ENCODE results near the gene HRH3. TPM values are rescaled to one million over a fixed set of nuclear protein-coding genes. Genes with fewer than 3 reads are reported as not detected.

The HRH3 gene
- total RNA-seq, 1 donor from 2014 or later: 0.09 TPM

GRCh38 chr20:62246431-62246830 lies 26.4 kb upstream of the HRH3 start:
- Histone ChIP-seq H2AFZ (replicated peaks) (no peak overlapping the region), H3K79me2 (ENCODE audit: low read depth) (peaks cover 93% of the 10 kb centered on the region), H3K4me1 (no peaks in the 10 kb centered on the region), H3K36me3 (no peaks in the 10 kb centered on the region), H3K27me3 (no peaks in the 10 kb centered on the region), H3K4me3 (no peak overlapping the region), H3F3A (ENCODE audit: low read depth) (no peaks in the 10 kb centered on the region), H3K9ac (no peak overlapping the region), H3K4me2 (no peak overlapping the region), H3K9me3 (ENCODE audit: low read depth) (no peaks in the 10 kb centered on the region), H3K27ac (no peak overlapping the region), H4K20me1 (ENCODE audit: low read depth) (peaks cover 97% of the 10 kb centered on the region)
- Mint-ChIP-seq H3K4me3 (no peak overlapping the region), H3K27me3 (ENCODE audit: insufficient read depth, low read depth) (peaks cover 4% of the 10 kb centered on the region), H3K9me3 (no peaks in the 10 kb centered on the region), H3K27ac (peak overlapping the region; percentile 62), H3K36me3 (peaks cover 7% of the 10 kb centered on the region), H3K4me1 (peaks cover 19% of the 10 kb centered on the region)
- TF ChIP-seq EZH2 (IDR thresholded peaks at IDR 0.05) (no peak), CTCF (IDR thresholded peaks at IDR 0.05) (no peak), EZH2phosphoT487 (IDR thresholded peaks at IDR 0.05) (no peak)
- DNase-seq (ENCODE audit: low spot score): no peak

DNA sequence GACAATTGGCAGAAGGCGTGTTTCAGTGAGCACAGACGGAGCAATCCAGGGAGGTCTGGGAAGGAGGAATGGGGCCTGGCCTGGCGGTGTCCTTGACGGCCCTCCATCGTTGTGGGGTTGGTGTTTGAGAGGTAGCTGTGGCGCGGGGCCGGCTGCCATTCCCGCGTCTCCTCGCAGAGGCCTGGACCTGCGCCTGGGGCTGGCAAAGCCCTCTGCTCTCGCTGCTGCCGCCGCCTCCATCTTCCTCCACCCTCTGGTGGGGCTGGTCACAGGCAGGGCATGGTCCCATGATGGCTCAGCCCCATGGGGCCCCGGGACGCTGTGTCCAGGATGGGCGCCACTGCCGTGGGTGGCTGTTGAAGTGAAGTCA lies 25.8 kb upstream of the HRH3 start:
- no peak overlapping the region for H2AFZ ChIP-seq (replicated peaks)
- H3K4me1 ChIP-seq: no peaks in the 10 kb centered on the region
- peaks cover 98% of the 10 kb centered on the region for H4K20me1 ChIP-seq (ENCODE audit: low read depth)
- no peak overlapping the region for H3K4me2 ChIP-seq
- no peaks in the 10 kb centered on the region for H3K36me3 ChIP-seq
- TF ChIP-seq EZH2phosphoT487 (IDR thresholded peaks at IDR 0.05) (no peak), CTCF (IDR thresholded peaks at IDR 0.05) (no peak), EZH2 (IDR thresholded peaks at IDR 0.05) (no peak)
- no peaks in the 10 kb centered on the region for H3K9me3 ChIP-seq (ENCODE audit: low read depth)
- Mint-ChIP-seq H3K4me3 (no peak overlapping the region), H3K9me3 (no peaks in the 10 kb centered on the region), H3K4me1 (peaks cover 19% of the 10 kb centered on the region), H3K36me3 (peaks cover 8% of the 10 kb centered on the region), H3K27me3 (ENCODE audit: insufficient read depth, low read depth) (peaks cover 4% of the 10 kb centered on the region), H3K27ac (no peak overlapping the region)
- H3K27ac ChIP-seq: no peak overlapping the region
- DNase-seq (ENCODE audit: low spot score): no peak
- no peaks in the 10 kb centered on the region for H3F3A ChIP-seq (ENCODE audit: low read depth)
- H3K79me2 ChIP-seq (ENCODE audit: low read depth): peaks cover 93% of the 10 kb centered on the region
- H3K27me3 ChIP-seq: no peaks in the 10 kb centered on the region
- no peak overlapping the region for H3K4me3 ChIP-seq
- H3K9ac ChIP-seq: no peak overlapping the region

DNA sequence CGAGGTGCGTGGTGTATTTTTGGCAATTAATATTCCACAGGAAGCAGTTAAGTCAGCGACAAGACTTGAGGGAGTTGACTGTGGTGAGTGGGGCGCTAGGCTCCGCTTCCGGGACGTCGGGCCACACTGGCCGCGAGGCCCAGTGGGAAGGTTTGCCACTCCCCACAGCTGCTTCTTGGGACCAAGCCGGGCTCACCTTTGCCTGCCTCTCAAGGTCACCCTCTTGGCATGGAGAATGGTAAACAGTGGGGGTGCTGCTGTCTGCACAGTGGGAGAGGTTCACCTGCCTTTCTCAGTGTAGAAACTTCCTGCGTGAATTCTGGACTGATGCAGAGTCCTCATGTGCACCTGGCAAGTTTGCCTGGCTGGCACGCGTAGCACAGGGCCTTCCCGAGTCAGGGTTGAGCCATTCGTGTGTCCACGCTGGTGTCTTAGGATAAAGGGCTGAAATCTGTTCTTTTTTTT lies 24.6 kb upstream of the HRH3 start:
- Histone ChIP-seq H3K9ac (no peak overlapping the region), H3K27ac (no peak overlapping the region), H3F3A (ENCODE audit: low read depth) (no peaks in the 10 kb centered on the region), H3K9me3 (ENCODE audit: low read depth) (no peaks in the 10 kb centered on the region), H3K27me3 (no peaks in the 10 kb centered on the region), H3K36me3 (no peaks in the 10 kb centered on the region), H3K4me1 (no peaks in the 10 kb centered on the region), H4K20me1 (ENCODE audit: low read depth) (peaks cover 100% of the 10 kb centered on the region), H3K4me2 (no peak overlapping the region), H3K79me2 (ENCODE audit: low read depth) (peaks cover 93% of the 10 kb centered on the region), H2AFZ (replicated peaks) (no peak overlapping the region), H3K4me3 (no peak overlapping the region)
- H3K27ac Mint-ChIP-seq: no peak overlapping the region
- DNase-seq (ENCODE audit: low spot score): no peak
- H3K9me3 Mint-ChIP-seq: no peaks in the 10 kb centered on the region
- H3K4me1 Mint-ChIP-seq: peaks cover 19% of the 10 kb centered on the region
- H3K36me3 Mint-ChIP-seq: peaks cover 8% of the 10 kb centered on the region
- H3K4me3 Mint-ChIP-seq: no peak overlapping the region
- TF ChIP-seq EZH2 (IDR thresholded peaks at IDR 0.05): no peak
- no peak for TF ChIP-seq CTCF (IDR thresholded peaks at IDR 0.05)
- TF ChIP-seq EZH2phosphoT487 (IDR thresholded peaks at IDR 0.05): no peak
- H3K27me3 Mint-ChIP-seq (ENCODE audit: insufficient read depth, low read depth): peaks cover 4% of the 10 kb centered on the region
